Vagina (tissue), 2 donors: ENCODE data around the gene IPO11.

Source experiments
- CTCF ChIP-seq, 3 experiments: fragments of 450-650 bp in 2 of 3; fragments of 200-600 bp in 1 of 3; sonication (generic) in 1 of 3; IDR thresholded peaks; one replicate each; pipeline ENCODE4 v1.5.1; 2017 to 2019; ENCODE audit warnings: antibody characterized with exemption in 3 of 3, mild to moderate bottlenecking in 2 of 3, moderate library complexity in 2 of 3
- POLR2AphosphoS5 ChIP-seq, 2 donors: sonication (generic); formaldehyde crosslinking; IDR thresholded peaks; one replicate each; pipeline ENCODE4 v1.9.0; 2017; ENCODE audit warnings: antibody characterized with exemption in 2 of 2, mild to moderate bottlenecking in 2 of 2, low read depth in 1 of 2; ENCODE audit not compliant: insufficient read depth in 1 of 2

GRCh38 chr5:62385816-62386400, 26.7 kb upstream of the IPO11 start:
- TF ChIP-seq POLR2AphosphoS5 (IDR thresholded peaks at IDR 0.05; ENCODE audit: insufficient read depth in 1 of 2, low read depth in 1 of 2) (no peak), CTCF (IDR thresholded peaks at IDR 0.05) (no peak)
